Inflammatory macrophage treated with lipopolysaccharide for 1 hour (primary cell): ENCODE results near the gene TTLL9.

Experiments used
- DNase-seq, 2 donors: peaks; one replicate each; pipeline ENCODE4 v3.0.0-alpha.2; 2020 to 2022

Gene TTLL9

DNA sequence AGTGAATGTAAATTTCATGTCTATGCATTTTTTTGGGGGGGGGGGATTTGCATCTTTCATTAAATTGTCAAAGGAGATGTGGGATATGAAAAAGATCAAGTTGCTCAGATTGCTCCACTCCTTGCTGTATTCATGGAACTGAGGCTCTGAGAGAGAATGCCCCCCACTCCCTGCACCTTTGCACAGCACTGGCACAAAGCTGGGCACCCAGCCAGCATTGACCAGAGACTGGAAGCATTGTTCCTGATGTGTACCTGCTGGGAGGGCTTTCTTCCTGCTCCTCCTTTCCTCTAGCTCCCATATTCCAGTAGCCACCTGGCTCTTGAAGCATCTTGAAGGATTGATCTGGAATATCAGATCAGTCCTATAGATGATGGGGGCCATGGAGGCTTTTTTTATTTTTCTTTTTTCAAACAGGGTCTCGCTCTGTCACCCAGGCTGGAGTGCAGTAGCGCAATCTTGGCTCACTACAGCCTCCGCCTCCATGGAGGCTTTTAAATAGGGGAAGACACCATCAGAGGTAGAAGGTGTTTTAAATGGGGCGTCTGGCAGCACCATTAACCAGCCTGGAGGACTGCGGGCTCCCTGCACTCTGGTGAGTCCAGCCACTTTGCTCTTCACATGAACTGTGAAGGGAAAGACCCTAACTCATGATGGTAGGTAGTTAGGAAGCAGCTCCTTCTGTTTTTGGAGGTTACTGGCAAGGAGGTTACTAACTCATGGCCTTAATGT is 11.0 kb upstream of the TTLL9 start:
- DNase-seq = no peak

DNA sequence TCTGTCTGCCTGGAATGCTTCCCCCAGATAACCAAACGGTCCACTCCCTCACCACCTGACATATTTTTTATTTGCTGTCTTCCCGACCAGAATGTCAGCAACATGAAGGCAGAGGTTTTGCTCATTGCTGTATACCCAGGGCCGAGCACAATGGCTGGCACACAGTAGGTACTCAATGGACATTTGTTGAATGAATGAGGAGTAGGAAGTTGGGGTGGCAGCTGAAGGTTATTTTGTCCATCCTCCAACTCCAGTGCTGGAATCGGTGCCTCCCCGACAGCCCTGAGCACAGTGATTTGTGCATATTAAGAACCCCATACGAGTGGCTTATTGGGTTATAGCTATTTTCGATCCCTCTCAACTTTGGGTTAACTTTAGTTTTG is 10.4 kb upstream of the TTLL9 start:
- no peak for DNase-seq

DNA sequence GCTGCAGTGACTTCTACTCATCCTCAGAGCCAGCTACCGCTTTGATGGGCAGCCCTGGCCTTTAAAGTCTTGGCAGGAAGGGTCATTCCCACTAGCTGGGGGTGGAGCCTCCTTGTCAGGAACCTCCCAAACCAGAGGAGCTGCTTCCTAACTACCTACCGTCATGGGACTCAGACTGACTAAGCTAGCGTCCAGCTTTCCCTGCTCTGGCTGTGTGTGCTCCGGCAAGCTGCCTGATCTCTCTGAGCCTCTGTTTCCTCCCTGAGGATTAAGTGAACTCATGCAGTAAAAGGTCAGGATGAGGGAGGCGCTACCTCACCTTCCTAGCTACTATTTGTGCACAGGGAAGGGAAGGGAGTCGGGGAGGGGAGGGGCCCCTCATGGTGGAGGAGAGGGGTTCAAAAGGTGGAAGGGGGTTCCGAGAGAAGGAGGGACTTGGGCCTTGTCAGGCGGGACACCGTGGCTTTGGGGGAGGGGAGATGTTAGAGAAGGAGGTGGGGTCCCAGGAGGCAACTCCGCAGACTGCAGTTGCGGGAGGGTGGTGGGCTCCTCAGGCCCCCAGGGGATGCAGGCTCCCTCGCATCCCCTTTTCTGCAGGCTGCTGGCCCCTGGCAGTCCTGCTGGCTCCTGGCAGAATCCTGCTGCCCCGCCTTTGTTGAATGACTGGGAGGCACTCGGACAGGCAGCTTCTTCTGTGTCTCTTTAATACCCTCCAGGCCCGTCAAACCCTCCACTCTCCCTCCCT is 9.9 kb upstream of the TTLL9 start:
- no peak for DNase-seq

DNA sequence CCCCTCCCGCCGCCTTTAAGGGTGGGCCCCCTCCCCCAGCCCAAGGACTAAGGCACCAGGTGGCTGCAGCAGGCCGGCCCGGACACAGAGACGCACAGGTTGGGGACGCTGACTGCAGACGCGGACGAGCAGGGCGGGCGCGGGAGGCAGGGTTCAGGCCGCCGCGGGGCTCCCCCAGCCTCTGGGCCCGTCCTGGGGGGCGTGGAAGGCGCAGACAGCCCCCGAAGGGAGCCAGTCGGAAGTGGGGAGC is 9.4 kb upstream of the TTLL9 start:
- no peak for DNase-seq

DNA sequence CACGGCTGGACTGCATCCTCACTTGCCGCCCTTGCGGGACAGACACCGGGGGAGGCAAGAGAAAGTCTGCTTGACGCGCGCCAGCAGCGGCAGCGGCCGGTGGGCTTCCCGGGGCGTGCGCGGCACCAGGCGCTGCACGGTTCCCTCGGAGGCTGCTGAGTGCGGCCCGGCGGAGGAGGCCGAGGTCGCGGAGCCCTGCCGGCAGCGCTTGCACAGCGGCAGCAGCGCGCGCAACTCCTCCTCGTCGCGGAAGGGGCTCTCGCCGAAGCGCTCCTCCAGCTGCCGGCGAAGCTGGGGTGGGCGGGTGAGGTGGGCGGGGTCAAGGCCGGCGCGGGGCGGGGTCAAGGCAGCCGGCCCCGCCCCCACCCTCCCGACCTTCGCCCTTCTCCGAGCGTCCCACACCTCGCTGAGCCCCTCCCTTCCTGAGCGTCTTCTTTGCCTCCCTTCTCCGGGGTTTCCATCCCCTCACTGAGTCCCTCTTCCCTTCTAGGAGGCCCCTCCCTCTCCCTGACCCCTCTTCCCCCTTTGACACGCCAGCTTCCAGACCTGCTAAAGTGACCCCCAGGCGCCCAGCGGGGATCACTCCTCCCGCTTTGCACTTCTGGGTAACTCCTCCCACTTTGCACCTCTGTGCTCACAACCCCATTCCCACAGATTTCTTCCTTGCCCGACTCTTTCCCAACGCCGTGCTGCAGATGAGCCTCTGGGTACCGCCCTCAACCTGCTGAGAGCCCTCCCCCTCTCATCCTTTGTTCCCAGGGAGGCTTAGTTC is 8.9 kb upstream of the TTLL9 start:
- peak; percentile 56 to 57 for DNase-seq

DNA sequence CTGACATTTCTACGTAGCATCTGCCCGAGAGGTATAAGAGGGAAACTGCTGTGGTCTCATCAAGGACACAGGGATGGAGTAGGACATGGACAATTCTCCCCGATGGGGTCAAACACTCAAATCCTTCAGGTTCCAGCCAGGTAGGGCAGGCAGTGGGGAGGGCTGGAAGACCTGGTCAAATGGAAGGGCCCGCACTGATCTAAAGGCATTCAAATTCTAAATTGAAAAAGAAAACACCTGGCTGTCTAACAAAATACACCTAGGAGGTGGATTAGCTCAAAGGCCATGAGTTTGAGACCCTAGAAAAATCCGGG is 8.3 kb upstream of the TTLL9 start:
- DNase-seq = no peak

DNA sequence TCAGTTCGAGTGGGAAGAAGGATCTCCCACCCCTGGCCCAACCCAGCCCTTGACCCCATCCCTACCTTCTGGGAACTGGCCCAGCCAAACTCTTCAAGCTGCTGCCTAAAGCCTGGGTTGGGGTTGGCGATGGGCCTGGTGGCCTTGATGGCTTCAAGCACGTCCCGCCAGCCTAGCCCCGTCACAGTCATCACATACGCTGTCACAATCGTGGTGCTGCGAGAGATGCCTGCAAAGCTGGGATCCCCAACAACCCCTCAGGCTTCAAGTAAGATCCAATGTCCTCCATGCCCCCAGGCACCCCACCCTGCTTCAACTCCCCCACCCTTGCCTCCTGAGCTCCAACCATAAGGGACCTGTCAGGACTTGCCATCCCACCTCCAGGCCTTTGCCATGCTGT is 7.9 kb upstream of the TTLL9 start:
- no peak for DNase-seq

DNA sequence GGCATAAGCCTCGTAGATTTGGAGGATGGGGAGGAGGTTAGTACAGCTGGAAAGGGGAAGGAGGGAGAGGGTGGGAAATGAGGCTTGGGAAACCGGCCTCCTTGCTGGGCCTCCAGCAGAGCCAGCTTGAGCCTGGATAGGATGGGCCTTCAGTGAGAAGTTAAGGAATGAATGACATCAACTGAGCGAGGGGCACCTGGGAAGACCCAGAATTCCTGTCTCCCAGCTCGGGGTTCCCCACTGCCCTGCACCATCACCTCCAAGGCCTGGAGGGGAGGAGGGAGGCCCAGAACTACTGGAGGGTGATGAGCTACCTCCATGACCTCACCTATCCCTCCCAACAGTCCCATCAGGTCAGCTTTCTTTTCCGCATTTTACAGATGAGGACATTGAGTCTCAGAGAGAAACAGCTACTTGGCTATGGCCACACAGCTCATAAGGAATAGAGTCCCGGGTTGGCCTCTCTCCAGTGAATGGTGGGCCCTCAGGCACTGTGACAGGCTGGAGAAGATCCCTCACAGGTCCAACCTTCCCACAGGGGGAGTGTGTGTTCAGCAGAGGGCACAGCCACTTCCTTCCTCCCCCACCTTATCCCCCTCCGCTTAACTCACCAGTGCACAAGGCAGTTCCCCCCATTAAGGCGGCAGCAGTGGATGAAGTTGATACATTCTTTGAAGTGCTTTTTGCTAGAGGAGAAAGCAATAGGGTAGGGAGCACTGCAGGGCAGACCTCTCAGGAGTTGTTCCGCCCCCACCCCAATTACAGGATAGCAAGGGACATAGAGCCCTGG is 6.9 kb upstream of the TTLL9 start:
- no peak for DNase-seq

DNA sequence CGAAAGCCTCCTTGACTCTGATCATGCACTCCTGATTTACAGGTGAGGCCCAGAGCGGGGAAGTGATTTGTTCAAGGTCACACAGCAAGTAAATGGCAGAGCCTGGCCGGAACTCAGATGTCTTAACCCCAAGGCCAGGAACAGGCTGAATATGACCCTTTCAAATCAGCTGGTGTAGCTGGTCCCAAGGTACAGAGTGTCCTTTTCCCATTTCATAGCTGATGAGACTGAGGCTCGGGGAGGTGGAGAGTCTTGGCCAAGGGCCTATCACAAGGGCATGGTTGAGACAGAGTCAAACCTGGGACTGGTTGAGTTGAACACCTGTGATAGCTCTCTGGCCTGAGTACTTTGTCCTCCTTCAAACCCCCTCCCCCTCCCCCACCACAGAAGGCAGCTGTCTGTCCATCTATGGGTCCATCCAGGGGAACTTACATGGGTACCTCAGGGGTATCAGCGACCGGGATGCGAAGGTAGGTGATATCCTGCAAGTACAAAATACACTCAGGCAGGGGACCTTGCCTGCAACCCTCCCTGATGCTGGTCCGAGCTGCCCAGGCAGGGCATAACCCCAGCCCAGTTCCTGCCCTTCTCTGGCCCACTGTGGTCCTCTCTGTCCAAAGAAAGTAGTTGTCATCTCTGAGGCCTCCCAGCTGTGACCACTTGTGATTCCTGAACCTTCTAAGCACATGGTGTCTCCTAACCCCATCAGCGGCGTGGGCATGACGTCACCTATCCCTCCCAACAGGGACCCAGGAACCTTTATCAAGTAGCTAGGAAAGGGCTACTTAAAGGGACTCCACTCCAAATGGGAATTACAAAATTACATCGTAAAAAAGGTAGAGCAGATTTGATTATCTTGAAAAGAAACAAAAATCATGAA is 5.7 kb upstream of the TTLL9 start:
- no peak for DNase-seq

DNA sequence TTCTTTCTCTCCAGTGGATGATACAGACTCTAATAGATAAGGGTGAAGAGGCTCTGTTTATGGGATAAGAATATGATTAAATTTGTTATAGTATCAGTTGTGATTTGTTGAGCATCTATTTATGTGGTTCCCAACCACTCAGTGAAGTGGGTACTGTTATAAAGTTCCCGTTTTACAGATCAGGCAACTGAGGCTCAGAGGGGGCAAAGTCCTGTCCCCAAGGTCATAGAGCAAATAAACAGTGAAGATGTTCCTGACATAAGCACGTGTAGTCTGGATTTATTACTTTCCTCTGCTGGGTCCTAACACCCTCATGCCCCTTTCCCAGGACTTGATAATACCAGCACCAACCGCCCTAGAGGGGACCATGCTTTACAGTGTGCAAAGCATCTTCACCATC is 4.2 kb upstream of the TTLL9 start:
- no peak for DNase-seq

DNA sequence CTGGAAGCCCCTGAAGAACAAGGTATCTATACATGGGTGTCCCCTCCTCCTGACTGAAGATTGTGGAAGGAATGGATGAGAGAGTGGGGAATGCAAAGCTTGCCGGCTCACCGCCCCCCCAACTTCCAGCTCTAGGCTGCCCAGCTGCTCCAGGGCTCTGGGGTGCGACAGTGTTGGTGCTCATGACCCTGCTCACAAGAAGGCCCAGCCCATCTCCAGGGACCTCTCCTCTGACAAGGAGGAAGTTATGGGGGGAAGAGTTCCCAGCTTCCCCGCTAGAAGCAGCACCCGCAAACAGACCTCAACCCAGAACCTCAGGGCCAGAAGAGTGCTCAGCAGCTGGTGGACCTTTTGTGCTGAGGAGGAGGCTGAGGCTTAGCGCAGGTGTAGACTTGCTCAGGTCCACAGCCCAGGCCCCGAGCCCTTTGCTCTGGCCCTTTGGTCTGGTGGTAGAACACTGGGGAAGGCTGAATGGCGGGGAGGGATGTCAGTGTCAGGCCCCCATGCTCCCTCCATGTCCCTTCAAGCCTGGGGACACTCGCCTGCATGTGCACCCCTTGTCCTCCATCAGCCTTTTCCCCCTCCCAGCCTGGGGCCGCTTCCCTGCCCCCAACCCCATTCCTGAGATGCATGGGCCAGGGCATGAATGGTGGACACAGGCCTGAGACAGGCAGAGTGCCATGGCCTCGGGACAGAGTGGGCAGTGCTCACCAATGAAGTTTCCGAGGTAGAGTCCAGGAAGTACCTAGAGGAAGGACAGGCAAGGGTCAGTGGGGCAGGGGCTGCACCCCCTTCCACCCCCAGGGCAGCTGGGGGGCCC is 1.4 kb upstream of the TTLL9 start:
- no peak for DNase-seq

DNA sequence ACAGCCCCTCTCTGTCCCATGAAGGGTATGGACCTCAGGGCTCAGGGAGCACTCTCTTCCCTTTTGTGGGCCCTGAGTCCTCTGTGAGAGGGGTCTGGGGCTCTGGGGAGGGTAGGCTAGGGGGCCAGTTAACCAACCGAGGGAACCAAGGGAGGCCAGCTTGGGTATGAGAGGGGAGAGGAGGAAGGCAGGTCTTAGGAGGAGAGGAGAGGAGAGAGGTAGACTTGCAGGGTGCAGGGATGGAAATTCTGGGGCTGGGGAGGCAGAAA is 827 bp upstream of the TTLL9 start:
- DNase-seq = no peak

DNA sequence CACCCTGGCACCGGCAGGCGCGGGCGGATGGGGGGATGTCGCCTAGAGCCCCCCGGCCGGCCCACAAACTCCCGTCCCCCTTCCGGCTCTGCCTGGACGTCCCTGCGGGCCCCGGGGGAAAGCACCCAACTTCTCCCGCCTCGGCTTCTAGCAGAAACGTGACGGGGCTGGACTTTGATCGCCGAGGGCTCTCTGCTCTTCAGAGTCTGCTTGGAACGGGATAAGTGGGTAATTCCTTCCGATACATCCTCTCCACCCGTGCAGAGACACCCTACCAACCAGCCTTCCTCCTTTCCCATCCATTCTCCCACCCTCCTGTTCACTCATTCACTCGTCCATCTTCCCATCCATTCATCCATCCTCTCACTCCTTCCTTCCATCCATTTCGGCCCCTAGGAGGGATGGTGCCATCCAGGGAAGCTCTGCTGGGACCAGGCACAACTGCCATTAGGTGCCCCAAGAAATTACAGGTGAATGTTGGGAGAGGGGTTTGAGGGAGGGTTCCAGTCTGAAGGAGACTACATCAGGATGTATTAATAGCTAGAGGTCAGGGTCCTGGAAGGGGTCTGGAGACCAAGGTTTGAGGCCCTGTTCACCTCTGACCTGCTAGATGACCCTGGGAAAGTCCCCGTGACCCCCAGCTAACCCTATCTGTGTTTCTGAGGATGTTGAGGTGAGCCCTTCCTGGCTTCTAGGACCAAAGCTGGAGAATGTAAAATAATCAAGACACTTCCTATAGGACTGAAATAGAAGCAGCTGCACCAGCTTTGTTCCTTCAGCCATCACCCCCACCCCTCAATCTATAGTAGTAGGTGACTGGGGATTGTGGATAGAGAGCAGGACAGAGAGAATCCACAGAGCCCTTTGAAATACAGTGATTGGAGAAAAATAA is 538 bp downstream of the TTLL9 start:
- DNase-seq = no peak

DNA sequence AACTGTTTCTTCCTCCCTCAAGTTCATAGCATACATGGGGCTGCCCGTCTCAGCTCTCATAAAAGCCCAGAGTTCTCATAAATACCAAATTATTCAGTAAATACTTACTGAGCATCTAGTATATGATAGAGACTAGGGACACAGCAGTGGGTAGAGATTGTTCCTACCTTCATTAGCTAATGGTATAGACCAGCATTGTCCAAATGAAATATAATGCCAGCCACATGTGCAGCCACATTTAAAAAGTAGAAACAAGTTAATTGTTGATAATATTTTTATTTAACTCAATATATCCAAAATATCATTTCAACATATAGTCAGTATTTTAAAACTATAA is 1.2 kb downstream of the TTLL9 start:
- no peak for DNase-seq

DNA sequence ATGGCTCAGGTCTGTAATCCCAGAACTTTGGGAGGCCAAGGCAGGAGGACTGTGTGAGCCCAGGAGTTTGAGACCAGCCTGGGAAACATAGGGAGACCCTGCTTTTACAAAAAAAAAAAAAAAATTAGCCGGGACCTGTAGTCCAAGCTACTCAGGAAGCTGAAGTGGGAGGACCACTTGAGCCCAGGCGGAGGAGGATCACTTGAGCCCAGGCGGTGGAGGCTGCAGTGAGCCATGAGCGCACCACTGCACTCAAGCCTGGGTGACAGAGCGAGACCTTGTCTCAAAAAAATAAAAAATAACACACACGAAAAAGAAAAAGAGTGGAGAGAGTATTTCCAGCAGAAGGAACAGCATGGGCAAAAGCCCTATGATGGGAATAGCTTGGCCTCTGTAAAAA is 2.0 kb downstream of the TTLL9 start:
- DNase-seq = no peak

DNA sequence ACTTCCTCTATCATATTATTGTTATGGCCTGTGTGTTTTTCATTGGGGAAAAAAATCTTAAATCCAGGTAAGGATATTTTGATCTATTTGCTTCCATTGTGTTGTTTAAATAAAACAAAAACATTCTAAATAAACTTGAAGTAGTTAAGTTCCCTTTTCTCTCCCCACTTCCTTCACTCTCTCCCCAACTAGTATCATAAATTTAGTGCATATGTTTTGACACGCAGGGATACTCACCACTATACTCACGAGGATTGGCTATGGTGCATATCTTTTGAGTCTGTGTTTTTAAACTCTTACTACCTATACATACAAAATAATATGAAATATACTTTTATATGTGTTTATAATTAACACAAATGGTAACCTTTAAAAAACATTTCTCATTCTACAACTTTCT is 5.2 kb downstream of the TTLL9 start:
- no peak for DNase-seq

DNA sequence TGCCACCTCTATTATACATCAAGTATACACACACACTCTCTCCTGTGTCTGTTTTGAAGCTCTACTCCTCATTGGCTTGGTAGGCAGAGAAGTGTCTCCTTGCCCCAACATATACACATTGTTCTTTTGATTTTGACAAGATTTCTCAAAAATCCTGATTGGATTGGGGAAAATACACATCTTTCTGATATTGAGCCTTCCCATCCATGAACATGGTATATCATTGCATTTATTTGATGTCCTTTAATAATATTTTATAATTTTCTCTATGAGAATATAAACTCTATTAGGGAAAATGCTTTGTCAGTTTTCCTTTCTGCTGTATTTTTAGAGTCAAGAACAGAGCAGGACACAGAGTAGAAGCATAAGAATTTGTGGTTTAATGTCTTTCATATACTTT is 7.2 kb downstream of the TTLL9 start:
- DNase-seq = no peak

DNA sequence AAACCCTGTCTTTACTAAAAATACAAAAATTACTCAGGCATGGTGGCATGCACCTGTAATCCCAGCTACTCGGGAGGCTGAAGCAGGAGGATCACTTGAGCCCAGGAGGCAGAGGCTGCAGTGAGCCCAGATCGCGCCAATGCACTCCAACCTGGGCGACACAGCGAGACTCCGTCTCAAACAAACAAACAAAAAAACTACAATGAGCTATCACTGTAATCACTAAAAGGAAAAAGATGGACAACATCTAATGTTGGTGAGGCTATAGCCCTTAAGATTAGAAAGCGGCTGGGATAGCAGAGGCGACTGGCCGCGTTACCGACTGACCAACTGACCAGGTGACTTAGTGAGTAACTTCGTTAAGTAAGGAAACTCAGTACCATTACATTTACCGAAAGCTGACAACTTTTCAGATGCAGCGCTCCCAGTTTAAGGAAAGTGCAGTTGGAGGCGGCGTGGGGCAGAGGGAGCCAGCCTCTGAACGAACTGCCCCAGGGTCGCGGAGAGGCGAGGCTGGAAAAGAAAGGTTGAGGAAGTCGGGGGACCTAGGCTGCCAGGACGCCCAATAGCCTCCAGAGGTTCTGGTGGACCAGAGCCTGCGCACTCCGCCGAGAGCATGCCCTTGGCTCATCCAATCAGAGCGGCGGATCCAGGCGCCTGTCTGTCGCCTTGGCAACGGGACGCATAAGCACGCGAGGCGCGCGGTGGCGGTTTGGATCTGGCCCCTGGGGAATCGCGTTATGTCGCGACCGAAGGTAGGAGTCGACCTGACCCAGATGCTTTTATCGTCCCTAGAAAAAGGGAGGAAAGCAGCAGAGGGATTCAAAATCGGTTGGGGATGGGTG is 8.9 kb downstream of the TTLL9 start:
- DNase-seq = peak; percentile 95 to 96

DNA sequence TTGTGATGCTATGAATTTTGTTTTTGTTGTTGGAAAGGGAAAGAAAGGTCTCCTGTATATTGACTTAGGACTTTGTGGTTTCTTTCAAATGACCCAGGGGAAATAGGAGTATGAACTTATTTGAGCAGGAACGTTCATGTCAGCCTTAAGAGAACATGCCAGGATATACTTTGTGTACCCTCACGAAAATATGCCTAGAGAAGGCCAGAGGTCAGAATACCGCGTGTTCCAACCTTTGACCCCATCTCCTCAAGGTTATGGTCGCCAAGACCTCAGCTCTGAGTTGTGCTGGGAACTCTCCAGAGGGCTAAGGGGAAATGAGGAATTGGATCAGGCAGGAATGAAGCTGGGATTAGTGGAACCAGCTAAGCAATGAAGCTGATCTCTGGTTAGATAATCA is 11.5 kb downstream of the TTLL9 start:
- no peak for DNase-seq

DNA sequence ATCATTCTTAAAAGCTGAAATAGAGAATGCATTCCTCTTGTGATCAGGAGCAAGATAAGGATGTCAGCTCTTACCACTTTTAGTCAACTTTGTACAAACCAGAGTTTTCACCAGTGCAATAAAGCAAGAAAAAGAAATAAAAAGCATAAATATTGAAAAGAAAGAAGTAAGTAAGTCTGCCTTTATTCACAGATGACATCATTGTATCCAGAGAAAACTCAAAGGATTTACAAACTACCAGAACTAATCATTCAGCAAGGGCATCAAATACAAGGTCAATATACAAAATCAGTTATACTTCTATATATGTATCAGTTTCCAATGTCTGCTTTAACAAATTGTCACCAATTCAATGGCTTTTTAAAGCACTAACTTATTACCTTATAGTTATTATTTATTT is 13.4 kb downstream of the TTLL9 start:
- DNase-seq = no peak
